HG02763 (cell line): Measurements from ENCODE around the gene UBE2L3.
"Not testable (repeated sequence)": the region's sequence is repeated elsewhere in the genome, so short reads cannot be mapped to it uniquely, and the experiment has no call there.

Source experiments
- ATAC-seq: cut with Tn5 transposase; IDR thresholded peaks from one replicate; pipeline ENCODE4 v1.9.1; 2021; ENCODE audit warnings: mild to moderate bottlenecking, moderate library complexity; ENCODE audit not compliant: unreplicated experiment

The UBE2L3 gene

GRCh38 chr22:21598302-21598701, 30.8 kb downstream of the UBE2L3 start:
- ATAC-seq = no peak

- ATAC-seq = no peak
These were observed 31.8 kb downstream of the UBE2L3 start for GRCh38 chr22:21599053-21599893.

- ATAC-seq = no peak
These were observed 35.1 kb downstream of the UBE2L3 start for GRCh38 chr22:21602579-21602978.

GRCh38 chr22:21603973-21604372, 36.5 kb downstream of the UBE2L3 start:
- no peak for ATAC-seq

GRCh38 chr22:21605887-21606564, 38.5 kb downstream of the UBE2L3 start:
- ATAC-seq = no peak

- no peak for ATAC-seq
These were observed 39.3 kb downstream of the UBE2L3 start for GRCh38 chr22:21606775-21607174.

- ATAC-seq = not testable (repeated sequence)
These were observed 42.1 kb downstream of the UBE2L3 start for GRCh38 chr22:21609556-21610157.

GRCh38 chr22:21611210-21611977, 43.9 kb downstream of the UBE2L3 start:
- no peak for ATAC-seq

- no peak for ATAC-seq
These were observed 45.3 kb downstream of the UBE2L3 start for GRCh38 chr22:21612858-21613257.

GRCh38 chr22:21613553-21614233, 46.2 kb downstream of the UBE2L3 start:
- no peak for ATAC-seq

- no peak for ATAC-seq
These were observed 48.2 kb downstream of the UBE2L3 start for GRCh38 chr22:21615731-21616130.

- not testable (repeated sequence) for ATAC-seq
These were observed 49.8 kb downstream of the UBE2L3 start for GRCh38 chr22:21617337-21617736.

GRCh38 chr22:21621025-21621424, 53.5 kb downstream of the UBE2L3 start:
- ATAC-seq = no peak

GRCh38 chr22:21622011-21622918, 54.8 kb downstream of the UBE2L3 start:
- ATAC-seq = no peak

GRCh38 chr22:21622919-21623647, 55.6 kb downstream of the UBE2L3 start:
- ATAC-seq = no peak

- no peak for ATAC-seq
These were observed 56.1 kb downstream of the UBE2L3 start for GRCh38 chr22:21623648-21623970.

GRCh38 chr22:21624120-21624879, 56.8 kb downstream of the UBE2L3 start:
- ATAC-seq = no peak
